ENCODE measurements around the gene ZNF438.

- TF ChIP-seq TCF4 (CRISPR knock-in tag; IDR thresholded peaks at IDR 0.05; ENCODE audit: borderline replicate concordance) = no peak
- no peak for TF ChIP-seq ZNF565 (CRISPR knock-in tag; conservative IDR thresholded peaks at IDR 0.05; ENCODE audit: low read depth)
- TF ChIP-seq ZFP30 (CRISPR knock-in tag; IDR thresholded peaks at IDR 0.05) = no peak
- no peak for TF ChIP-seq CSDC2 (CRISPR knock-in tag; IDR thresholded peaks at IDR 0.05)
- no peak for TF ChIP-seq BACH2 (CRISPR knock-in tag; IDR thresholded peaks at IDR 0.05; ENCODE audit: borderline replicate concordance)
- no peak for TF ChIP-seq CSRNP3 (CRISPR knock-in tag; IDR thresholded peaks at IDR 0.05)
Observed at GRCh38 chr10:30999070-30999712, 32.5 kb downstream of the ZNF438 start.

All from SK-N-SH treated with all-trans-retinoic acid at 6 μM for 48 hours (cell line).